GM18499 (cell line): ENCODE measurements around the gene CHRNE.
"Not testable (repeated sequence)": the region's sequence is repeated elsewhere in the genome, so short reads cannot be mapped to it uniquely, and the experiment has no call there.

ENCODE experiments used
- ATAC-seq: cut with Tn5 transposase; IDR thresholded peaks from one replicate; pipeline ENCODE4 v1.9.1; 2021; ENCODE audit warnings: moderate number of reproducible peaks; ENCODE audit not compliant: insufficient read depth, unreplicated experiment

The CHRNE gene

DNA sequence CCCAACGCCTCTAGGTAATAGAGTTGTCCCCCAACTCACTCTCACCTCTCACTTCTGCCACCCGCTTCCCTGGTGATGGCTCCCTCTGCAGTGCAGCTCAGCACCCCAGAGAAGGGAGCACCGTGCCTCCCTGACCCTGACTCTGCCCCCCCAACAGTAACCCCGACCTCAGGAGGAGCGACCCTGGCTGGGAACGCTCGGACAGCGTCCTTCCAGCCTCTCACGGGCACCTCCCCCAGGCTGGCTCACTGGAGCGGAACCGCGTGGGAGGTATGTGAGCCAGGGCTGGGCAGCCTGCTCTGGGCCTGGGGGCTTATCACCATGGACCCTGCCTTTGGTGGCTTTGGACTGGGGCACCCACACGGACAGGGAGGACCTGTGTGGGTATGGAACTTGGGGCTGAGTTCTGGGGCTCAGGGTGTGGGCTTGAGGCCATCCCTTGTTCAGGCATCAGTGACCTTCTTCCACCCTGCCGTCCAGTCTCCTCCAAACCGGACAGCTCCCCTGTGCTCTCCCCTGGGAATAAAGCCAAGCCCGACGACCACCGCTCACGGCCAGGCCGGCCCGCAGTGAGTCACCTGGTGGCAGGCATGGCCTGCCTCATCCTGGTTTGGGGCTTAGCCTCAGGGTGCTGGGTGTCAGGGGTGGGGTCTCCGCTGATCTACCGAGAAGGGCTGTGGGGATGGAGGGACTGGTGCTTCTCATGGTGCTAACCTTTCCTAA lies 10.2 kb downstream of the CHRNE start:
- no peak for ATAC-seq

DNA sequence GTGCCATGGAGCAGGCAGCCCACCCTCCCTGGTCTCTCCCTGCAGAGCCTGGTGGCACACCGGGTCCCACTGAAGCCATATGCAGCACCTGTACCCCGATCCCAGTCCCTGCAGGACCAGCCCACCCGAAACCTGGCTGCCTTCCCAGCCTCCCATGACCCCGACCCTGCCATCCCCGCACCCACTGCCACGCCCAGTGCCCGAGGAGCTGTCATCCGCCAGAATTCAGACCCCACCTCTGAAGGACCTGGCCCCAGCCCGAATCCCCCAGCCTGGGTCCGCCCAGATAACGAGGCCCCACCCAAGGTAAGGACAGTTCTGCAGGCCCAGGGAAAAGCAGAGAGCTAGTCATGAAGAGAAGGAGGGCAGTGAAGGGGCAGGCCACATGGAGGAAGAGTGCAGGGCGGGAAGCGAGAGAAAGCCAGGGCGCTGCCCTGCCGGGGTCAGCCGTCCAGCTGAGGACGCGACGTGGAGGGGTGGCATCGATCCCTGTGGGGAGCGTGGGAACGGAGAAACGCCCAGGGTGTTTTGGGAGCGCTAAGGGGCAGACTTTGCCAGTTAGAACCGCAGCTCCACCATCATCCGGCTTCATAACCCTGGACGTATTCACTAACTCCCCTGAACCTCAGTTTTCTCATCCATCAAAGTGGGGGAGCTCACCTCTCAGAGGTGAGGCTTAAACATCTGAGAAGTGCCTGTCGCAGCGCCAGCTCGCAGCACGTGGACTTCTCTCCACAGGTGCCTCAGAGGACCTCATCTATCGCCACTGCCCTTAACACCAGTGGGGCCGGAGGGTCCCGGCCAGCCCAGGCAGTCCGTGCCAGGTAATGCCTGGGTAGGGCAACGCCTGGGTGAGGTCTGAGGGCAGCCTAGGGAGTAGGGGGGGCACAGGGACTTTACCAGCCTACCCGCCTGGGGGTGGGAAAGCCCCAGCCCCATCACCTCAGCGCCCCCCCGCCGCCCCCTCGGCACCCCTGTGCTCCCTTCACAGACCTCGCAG lies 11.2 kb downstream of the CHRNE start:
- ATAC-seq, result no peak

DNA sequence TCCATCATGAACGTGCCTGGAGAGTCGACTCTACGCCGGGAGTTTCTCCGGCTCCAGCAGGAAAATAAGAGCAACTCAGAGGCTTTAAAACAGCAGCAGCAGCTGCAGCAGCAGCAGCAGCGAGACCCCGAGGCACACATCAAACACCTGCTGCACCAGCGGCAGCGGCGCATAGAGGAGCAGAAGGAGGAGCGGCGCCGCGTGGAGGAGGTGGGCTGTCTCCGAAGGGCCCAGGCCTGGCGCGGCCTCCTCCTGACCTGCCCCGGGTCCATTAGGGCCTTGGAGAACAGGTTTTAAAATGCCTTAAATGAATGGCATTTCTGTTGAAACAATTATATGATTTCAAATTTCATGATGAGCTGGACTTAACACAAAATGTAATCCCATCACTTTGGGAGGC lies 15.3 kb downstream of the CHRNE start:
- ATAC-seq, result no peak

DNA sequence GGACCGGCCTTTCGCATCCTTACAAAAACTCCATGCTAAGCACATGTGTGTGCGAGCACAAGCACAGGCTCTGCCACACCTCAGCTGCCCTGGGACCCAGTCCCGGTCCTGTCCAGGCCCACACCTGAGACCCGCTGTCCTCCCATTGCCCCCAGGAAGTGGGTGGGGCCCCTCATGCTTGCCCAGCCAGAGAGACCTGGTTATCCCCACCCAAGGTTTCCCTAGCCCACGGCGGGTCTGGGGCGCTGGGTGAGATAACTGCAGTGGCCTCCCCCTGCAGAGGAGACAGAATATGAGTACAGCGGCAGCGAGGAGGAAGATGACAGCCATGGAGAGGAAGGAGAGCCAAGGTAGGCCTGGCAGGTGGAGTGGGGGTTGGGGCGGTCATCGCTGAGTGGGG lies 16.1 kb downstream of the CHRNE start:
- ATAC-seq, result no peak

DNA sequence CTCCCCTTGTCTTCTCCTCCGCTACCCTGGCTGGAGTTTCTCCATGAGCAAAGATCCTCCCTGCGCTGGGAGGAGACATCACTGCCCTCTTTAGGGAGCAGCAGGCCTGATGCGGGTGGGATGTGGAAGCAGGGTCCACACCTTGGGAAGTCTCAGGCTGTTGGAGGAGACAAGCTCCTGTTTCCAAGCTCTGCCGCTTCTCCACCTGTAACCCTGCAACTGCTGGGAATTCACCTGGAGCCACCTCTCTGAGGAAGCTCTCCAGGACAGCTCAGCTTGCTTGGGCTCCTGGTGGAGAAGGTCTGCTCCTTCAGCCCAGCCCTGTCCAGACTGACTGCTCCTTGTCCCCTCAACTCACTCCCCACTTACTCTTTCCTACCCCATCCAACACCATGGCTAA lies 18.4 kb downstream of the CHRNE start:
- no peak for ATAC-seq

DNA sequence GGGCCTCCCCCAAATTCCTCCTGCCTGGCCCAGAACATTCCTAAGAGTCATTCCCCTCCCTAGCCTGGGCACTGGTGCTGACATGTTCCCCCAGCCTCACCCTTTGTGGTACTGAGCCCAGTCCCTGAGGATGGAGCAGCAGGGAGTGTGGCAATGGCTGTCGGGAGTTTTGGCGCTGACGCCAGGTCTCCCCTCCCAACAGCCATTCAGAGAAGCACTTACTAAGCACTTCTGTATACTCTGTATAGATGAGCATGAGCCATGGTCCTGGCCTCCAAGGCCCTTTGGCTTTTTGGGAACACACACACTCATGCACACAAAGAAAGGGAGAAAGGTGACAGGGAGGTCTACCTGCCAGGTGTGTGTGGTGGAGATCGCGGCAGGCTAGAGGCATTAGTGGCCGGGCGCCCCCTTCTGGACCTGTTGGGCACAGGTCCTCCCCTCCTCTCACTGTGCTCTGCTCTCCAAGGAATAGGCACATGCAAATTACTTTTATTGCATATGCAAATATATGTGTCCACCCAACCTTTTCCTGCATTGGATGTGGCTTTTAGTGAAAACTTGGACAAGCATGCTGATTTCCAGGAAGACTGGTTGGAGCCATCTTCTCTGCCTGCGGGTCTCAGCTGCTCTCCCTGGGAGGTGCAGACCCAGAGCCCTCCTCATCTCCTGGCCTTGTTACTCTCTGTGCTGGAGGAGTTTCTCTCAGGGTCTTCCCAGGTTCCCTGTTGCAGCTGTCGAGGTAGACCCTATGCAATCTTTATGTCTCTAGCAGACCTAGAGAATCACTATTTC lies 20.9 kb downstream of the CHRNE start:
- no peak for ATAC-seq

DNA sequence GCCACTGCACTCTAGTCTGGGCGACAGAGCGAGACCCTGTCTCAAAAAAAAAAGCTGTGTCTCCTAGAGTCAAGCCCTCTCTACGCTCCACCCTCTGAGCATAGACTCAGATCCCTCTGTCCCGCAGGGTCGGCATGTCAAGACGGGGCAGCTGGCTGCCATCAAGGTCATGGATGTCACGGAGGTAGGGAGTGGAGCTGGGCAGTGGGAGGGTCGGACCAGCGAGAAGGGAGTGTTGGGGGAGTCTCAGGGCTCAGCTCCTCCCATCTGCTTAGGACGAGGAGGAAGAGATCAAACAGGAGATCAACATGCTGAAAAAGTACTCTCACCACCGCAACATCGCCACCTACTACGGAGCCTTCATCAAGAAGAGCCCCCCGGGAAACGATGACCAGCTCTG lies 22.0 kb downstream of the CHRNE start:
- no peak for ATAC-seq

DNA sequence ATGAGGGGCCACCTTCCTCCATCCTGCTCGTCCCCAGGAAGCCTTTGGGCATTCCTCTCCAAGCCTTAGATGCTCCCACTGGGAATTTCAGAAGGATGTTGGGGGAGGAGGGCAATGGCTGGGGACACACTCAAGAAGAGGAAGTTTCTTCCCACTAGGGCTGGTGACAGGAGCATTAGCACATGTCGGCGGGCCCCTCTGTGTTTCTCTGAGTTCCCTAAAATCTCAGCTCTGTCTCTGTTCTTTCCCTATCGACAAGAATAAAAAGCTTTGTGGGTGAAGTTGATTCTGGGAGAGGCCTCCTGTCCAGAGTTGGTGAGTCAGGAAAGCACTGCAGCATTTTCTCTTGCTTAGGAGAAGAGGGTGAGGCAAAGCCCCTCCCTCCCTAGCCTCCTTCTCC lies 23.3 kb downstream of the CHRNE start:
- no peak for ATAC-seq

DNA sequence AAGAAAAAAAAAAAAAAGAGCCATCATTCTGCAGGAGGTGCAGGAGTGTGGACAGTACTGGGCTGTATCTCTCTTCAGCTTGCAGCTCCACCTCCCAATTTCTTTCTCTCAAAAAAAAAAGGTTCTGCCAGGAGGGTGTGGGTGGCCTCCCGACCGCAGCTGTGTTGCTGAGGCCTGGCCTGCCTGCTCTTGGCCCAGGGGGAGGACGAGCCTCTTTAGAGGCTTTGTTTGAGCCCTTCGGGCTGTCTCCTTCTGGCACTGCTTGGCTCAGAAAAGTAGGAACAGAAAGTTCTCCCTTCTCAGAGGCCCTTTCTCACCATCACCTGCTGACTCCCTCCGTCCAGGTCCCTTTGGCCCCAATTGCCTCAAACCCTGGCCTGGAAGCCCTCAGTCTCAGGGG lies 25.8 kb downstream of the CHRNE start:
- ATAC-seq, result no peak

DNA sequence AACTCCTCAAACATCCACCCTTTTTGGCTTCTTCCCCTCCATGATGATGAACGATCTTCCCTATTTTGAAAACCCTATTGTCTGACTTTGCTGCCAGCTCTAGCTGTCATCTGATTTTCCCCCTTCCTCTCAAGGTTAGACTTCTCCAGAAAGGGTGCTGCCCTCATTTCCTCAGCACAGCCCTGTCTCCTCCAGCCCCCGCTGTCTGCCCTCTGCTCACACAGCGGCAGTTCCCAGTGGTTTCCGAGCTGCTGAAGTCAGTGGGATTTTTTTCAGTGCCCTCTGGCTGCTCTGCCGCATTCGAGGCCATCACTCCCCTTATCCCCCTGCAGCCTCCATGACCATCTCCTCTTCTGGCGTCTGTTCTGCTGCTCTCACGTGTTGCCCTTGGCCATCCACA lies 30.1 kb downstream of the CHRNE start:
- no peak for ATAC-seq

DNA sequence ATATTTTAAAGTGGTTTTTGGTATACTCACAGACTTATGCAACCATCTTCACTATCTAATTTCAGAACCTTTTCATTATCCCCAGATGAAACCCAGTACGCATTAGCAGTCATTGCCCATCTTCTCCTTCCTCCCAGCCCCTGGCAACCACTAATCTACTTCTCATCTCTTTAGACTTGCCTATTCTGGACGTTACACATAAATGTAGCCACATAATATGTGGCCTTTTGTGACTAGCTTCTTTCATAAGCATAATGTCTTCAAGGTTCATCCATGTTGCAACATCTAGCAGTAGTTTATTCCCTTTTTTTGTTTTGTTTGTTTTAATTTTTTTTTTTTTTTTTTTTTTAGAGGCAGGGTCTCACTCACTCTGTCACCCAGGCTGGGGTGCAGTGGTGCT lies 32.0 kb downstream of the CHRNE start:
- ATAC-seq, result no peak

DNA sequence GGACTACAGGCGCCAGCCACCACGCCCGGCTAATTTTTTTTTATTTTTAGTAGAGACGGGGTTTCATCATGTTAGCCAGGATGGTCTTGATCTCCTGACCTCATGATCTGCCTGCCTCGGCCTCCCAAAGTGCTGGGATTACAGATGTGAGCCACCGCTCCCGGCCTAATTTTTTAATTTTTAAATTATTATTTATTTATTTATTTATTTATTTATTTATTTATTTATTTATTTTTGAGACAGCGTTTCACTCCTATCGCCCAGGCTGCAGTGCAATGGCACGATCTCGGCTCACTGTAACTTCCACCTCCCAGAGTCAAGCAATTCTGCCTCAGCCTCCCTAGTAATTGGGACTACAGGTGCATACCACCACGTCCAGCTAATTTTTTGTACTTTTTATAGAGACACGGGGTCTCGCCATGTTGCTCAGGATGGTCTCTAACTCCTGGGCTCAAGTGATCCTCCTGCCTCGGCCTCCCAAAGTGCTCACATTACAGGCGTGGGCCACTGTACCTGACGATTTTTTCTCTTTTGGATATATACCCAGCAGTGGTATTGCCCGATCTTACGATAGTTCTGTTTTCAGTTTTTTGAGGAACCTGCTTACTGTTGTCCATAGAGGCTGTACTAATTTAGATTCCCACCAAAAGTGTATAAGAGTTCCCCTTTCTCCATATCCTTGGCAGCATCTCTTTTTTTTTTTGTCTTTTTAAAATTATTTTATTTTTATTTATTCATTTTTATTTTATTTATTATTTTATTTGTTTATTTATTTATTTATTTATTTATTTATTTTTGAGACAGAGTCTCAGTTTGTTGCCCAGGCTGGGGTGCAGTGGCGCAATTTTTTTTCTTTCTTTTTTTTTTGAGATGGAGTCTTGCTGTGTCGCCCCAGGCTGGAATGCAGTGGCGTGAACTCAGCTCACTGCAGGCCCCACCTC lies 33.6 kb downstream of the CHRNE start:
- ATAC-seq, result not testable (repeated sequence)

DNA sequence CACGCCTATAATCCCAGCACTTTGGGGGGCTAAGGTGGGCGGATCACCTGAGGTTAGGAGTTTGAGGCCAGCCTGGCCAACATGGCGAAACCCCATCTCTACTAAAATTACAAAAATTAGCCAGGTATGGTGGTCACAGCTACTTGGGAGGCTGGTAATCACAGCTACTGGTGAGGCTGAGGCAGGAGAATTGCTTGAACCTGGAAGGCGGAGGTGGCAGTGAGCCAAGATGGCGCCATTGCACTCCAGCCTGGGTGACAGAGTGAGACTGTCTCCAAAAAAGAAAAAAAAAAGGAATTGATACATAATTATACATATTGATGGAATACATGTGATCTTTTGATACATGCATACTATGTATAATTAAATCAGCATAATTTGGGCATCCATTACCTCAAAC lies 35.4 kb downstream of the CHRNE start:
- ATAC-seq, result not testable (repeated sequence)

DNA sequence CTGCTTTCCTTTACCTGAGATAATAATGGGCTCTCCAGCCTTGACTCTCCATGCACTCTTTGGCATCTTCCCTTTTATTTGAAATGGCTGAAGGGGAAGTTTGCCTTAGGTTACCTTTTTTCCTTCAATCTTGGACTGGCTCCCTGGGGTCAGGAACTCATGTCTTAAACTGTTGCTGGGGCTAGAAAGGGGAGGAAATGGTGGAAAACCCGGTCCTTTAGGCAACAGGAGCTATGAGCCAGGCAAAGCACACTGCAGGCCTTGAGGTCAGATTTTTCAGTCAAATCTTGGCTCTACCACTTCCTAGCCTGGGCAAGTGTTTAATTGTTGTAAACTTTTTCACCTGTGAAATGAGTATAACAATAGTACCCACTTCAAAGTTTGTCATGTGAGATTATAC lies 39.6 kb downstream of the CHRNE start:
- no peak for ATAC-seq

DNA sequence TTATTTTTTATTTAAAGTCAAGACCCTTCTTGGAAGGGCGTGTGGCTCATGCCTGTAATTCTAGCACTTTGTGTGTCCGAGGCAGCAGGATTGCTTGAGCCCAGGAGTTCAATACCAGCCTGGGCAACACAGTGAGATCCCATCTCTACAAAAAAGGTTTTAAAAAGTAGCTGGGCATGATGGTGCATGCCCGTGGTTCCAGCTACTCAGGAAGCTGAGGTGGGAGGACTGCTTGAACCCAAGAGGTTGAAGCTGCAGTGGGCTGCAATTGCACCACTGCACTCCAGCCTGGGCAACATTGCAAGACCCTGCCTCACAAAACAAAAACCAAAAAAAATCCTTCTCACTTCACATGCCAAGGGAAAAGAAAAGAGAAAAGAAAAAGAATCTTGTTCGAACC lies 40.2 kb downstream of the CHRNE start:
- no peak for ATAC-seq

DNA sequence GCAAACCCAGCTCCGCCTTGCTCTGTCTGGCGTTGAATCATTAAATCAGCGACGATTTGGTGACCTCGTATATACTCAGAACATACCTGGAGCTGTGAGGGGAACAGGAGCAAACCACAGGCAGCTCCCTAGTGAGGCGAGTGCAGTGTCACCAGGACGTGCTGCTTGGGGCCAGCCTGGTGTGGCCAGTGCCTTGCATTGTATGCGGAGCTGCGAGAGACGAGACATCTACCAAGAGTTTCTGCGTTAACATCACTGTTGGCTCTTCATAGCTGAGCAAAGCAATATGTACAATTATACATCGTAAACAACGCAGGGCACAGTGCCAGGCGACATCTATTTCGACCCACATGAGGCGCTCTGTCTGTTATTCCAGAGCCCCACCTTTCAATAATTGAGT lies 41.8 kb downstream of the CHRNE start:
- ATAC-seq, result no peak

DNA sequence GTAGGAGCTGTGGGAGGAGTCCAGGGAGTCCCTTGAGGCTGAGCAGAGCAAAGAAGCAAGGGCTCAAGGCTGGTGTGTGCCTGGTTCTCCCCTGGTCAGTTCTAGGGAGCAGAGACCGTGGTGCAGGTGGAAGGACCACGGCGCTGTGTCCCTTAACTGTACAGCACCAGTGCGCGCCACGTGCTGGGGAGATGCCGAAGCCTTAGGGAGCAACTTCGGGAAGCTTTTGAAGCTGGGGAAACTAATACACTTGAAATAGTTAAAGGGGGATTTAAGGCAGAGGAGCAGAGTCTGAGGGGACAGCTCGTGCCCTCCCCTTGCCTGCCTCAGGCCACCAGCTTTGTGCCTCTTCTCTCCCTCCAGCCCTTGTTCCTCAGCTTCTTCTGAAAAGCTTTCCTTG lies 42.2 kb downstream of the CHRNE start:
- ATAC-seq, result no peak

DNA sequence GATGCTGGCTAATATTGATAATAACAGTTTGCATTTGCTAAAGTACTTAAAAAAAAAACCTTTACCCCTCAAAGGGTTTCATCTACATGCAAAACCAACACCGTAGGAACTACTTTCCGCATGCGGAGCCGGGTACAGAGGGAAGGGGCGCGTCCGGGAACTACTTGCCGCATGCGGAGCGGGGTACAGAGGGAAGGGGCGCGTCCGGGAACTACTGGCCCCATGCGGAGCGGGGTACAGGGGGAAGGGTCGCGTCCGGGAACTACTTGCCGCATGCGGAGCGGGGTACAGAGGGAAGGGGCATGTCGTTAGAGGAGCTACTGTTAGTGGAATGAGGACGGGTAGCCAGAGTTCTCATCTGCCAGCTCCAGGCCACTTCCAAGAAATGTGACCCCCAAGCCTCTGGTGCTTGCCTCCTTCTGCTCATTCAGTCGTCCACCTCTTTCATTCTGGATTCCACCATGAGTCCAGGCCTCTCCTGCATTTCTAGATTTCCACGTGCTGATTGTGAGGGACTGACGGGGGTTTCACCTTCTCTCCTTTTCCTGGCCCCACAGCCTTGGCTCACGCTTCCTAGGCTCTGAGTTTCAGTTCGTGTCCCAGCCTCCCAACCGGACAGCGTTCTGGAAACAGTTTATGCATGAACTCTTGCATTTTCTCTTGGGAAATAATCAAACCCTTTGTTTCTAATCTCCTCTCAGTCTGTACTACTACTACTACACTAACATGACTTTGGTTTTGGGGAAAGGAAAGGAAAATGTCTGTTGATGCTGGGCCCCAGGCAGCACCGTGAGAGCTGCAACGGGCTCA lies 42.9 kb downstream of the CHRNE start:
- ATAC-seq, result no peak

DNA sequence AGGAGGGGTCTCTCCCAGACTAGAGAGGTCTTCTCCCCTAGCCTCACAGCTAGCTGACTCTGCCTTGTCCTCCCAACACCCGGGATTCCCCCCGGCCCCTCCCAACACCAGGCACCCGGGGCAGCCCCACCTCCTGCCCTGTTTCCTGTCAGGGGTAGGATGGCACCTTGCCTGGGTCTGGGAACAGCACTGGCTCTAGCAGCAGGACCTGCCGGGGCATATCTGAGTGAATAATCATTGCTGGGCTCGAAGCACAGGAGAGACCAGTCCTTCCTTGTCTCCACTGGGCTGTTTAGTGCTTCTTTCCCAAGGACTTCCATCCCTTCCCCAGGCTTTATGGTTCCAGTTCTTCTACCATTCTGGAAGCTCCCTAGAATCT lies 44.0 kb downstream of the CHRNE start:
- no peak for ATAC-seq
